Right renal pelvis (tissue), 4 donors: ENCODE data around the gene OR2V1. TPM values are rescaled to one million over a fixed set of nuclear protein-coding genes. Genes with fewer than 3 reads are reported as not detected.
"Not testable (repeated sequence)": the region's sequence is repeated elsewhere in the genome, so short reads cannot be mapped to it uniquely, and the experiment has no call there.

Source experiments
- DNase-seq, 4 donors: peaks; one replicate each; pipeline ENCODE4 v3.0.0-alpha.2; 2013; ENCODE audit warnings: low read depth in 4 of 4, low spot score in 3 of 4, missing footprints in 1 of 4
- polyA plus RNA-seq, 4 donors: library from polyadenylated mRNA; unstranded; fragments of 120-200 nt; gene quantifications; one replicate each; pipeline ENCODE4 v1.2.1, GENCODE V29; 2013; ENCODE audit not compliant: insufficient read length in 4 of 4

OR2V1 gene
- under 1 TPM in 1 of 4 donors, not detected in 3; 0.03 TPM for polyA plus RNA-seq

GRCh38 chr5:181130832-181131496, at the start of gene OR2V1:
Gene OR2V1 (minus strand): TSS chr5:181131169. CDS start chr5:181125304, 5,865 bp downstream.
- no peak for DNase-seq

- DNase-seq, result not testable (repeated sequence)
Observed at GRCh38 chr5:181177559-181177958, 46.6 kb upstream of the OR2V1 start.

GRCh38 chr5:181176254-181176952, 45.4 kb upstream of the OR2V1 start:
- no peak for DNase-seq

GRCh38 chr5:181173420-181174342, 42.7 kb upstream of the OR2V1 start:
- no peak for DNase-seq

GRCh38 chr5:181173027-181173419, 42.1 kb upstream of the OR2V1 start:
- no peak for DNase-seq

- DNase-seq, result no peak
Observed at GRCh38 chr5:181171782-181172181, 40.8 kb upstream of the OR2V1 start.

- no peak for DNase-seq
Observed at GRCh38 chr5:181170996-181171395, 40.0 kb upstream of the OR2V1 start.

- DNase-seq, result no peak
Observed at GRCh38 chr5:181170237-181170825, 39.4 kb upstream of the OR2V1 start.

- not testable (repeated sequence) for DNase-seq
Observed at GRCh38 chr5:181169459-181170236, 38.7 kb upstream of the OR2V1 start.

GRCh38 chr5:181168595-181169118, 37.7 kb upstream of the OR2V1 start:
- DNase-seq, result no peak

- DNase-seq, result no peak
Observed at GRCh38 chr5:181167814-181168488, 37.0 kb upstream of the OR2V1 start.

- no peak for DNase-seq
Observed at GRCh38 chr5:181166812-181167733, 36.1 kb upstream of the OR2V1 start.

GRCh38 chr5:181164076-181164952, 33.3 kb upstream of the OR2V1 start:
- no peak for DNase-seq

- no peak for DNase-seq
Observed at GRCh38 chr5:181163487-181164075, 32.6 kb upstream of the OR2V1 start.

GRCh38 chr5:181161534-181162175, 30.7 kb upstream of the OR2V1 start:
- no peak for DNase-seq
